ENCODE measurements around the gene HSD17B8.

The HSD17B8 gene

GRCh38 chr6:33248932-33249731 lies 44.7 kb downstream of the HSD17B8 start:
- DNase-seq = peak; percentile 94 to 95

- no peak for DNase-seq
Observed at GRCh38 chr6:33249732-33250630, 45.5 kb downstream of the HSD17B8 start.

- no peak for DNase-seq
Observed at GRCh38 chr6:33250731-33251130, 46.3 kb downstream of the HSD17B8 start.

GRCh38 chr6:33251395-33252012 lies 47.0 kb downstream of the HSD17B8 start:
- no peak for DNase-seq

GRCh38 chr6:33252759-33253158 lies 48.3 kb downstream of the HSD17B8 start:
- no peak for DNase-seq

GRCh38 chr6:33254591-33254990 lies 50.1 kb downstream of the HSD17B8 start:
- DNase-seq = no peak
